Immature natural killer cell (primary cell): Measurements from ENCODE around the gene SORCS1. TPM values are rescaled to one million over a fixed set of nuclear protein-coding genes. Genes with fewer than 3 reads are reported as not detected.

Experiments used
- DNase-seq, 3 donors: peaks; one replicate each; pipeline ENCODE4 v3.0.0; 2022; ENCODE audit warnings: mixed read lengths in 1 of 3
- H3K27ac Mint-ChIP-seq, 6 donors: one replicate each; pipeline ENCODE4 v1.8.0; 2020; ENCODE audit warnings: mixed read lengths in 6 of 6, mild to moderate bottlenecking in 5 of 6, inconsistent platforms in 4 of 6, moderate library complexity in 3 of 6
- H3K27me3 Mint-ChIP-seq, 3 donors: one replicate each; pipeline ENCODE4 v1.8.0; 2020 to 2021; ENCODE audit warnings: low read depth in 3 of 3, mild to moderate bottlenecking in 3 of 3, mixed read lengths in 3 of 3, moderate library complexity in 3 of 3, inconsistent platforms in 1 of 3
- H3K36me3 Mint-ChIP-seq, 3 donors: one replicate each; pipeline ENCODE4 v1.8.0; 2020; ENCODE audit warnings: mixed read lengths in 3 of 3, inconsistent platforms in 2 of 3, mild to moderate bottlenecking in 2 of 3
- H3K4me1 Mint-ChIP-seq, 2 donors: one replicate each; pipeline ENCODE4 v1.8.0; 2020; ENCODE audit warnings: inconsistent platforms in 2 of 2, mild to moderate bottlenecking in 2 of 2, mixed read lengths in 2 of 2, moderate library complexity in 1 of 2
- H3K4me3 Mint-ChIP-seq, 5 donors: one replicate each; pipeline ENCODE4 v1.8.0; 2020; ENCODE audit warnings: mild to moderate bottlenecking in 5 of 5, mixed read lengths in 5 of 5, inconsistent platforms in 3 of 5, moderate library complexity in 3 of 5
- H3K9me3 Mint-ChIP-seq, 6 donors: one replicate each; pipeline ENCODE4 v1.8.0; 2020; ENCODE audit warnings: mild to moderate bottlenecking in 6 of 6, mixed read lengths in 6 of 6, inconsistent platforms in 4 of 6, moderate library complexity in 3 of 6
- polyA plus RNA-seq, 3 donors: library from polyadenylated mRNA; unstranded; fragments of 300-500 nt; fragmentation: Illumina TruSeq; gene quantifications; one replicate each; pipeline ENCODE4 v1.2.3, GENCODE V29; 2021

Gene SORCS1
- polyA plus RNA-seq, 3 donors from 2014 or later: not detected

- H3K36me3 Mint-ChIP-seq: no peaks in the 10 kb centered on the region
- no peak for DNase-seq
- no peak overlapping the region for H3K4me3 Mint-ChIP-seq
- H3K27me3 Mint-ChIP-seq: no peaks in the 10 kb centered on the region
- peaks cover 0 to 2% (median 0%) of the 10 kb centered on the region in 6 donors for H3K9me3 Mint-ChIP-seq
- no peaks in the 10 kb centered on the region for H3K4me1 Mint-ChIP-seq
- no peak overlapping the region for H3K27ac Mint-ChIP-seq
Measured at GRCh38 chr10:106615081-106615480, 549.4 kb downstream of the SORCS1 start.

GRCh38 chr10:106614293-106614692, 550.2 kb downstream of the SORCS1 start:
- H3K4me3 Mint-ChIP-seq: no peak overlapping the region
- no peaks in the 10 kb centered on the region for H3K4me1 Mint-ChIP-seq
- H3K9me3 Mint-ChIP-seq: peaks cover 0 to 2% (median 0%) of the 10 kb centered on the region in 6 donors
- H3K27ac Mint-ChIP-seq: no peak overlapping the region
- no peaks in the 10 kb centered on the region for H3K36me3 Mint-ChIP-seq
- DNase-seq: no peak
- no peaks in the 10 kb centered on the region for H3K27me3 Mint-ChIP-seq

GRCh38 chr10:106612381-106612780, 552.1 kb downstream of the SORCS1 start:
- Mint-ChIP-seq H3K27me3 (no peaks in the 10 kb centered on the region), H3K4me3 (no peak overlapping the region), H3K36me3 (no peaks in the 10 kb centered on the region), H3K27ac (no peak overlapping the region), H3K4me1 (no peaks in the 10 kb centered on the region), H3K9me3 (peaks cover 0 to 10% (median 1%) of the 10 kb centered on the region in 6 donors)
- DNase-seq: no peak

- DNase-seq: no peak
- no peak overlapping the region for H3K4me3 Mint-ChIP-seq
- H3K27ac Mint-ChIP-seq: no peak overlapping the region
- peaks cover 0 to 2% (median 0%) of the 10 kb centered on the region in 3 donors for H3K27me3 Mint-ChIP-seq
- no peaks in the 10 kb centered on the region for H3K36me3 Mint-ChIP-seq
- H3K4me1 Mint-ChIP-seq: no peaks in the 10 kb centered on the region
- peaks cover 0 to 8% (median 1%) of the 10 kb centered on the region in 6 donors for H3K9me3 Mint-ChIP-seq
Measured at GRCh38 chr10:106609470-106610266, 554.8 kb downstream of the SORCS1 start.

GRCh38 chr10:106608066-106608465, 556.4 kb downstream of the SORCS1 start:
- Mint-ChIP-seq H3K27ac (no peak overlapping the region), H3K36me3 (no peaks in the 10 kb centered on the region), H3K4me3 (no peak overlapping the region), H3K9me3 (peaks cover 0 to 8% (median 2%) of the 10 kb centered on the region in 6 donors), H3K4me1 (no peaks in the 10 kb centered on the region), H3K27me3 (peaks cover 0 to 2% (median 0%) of the 10 kb centered on the region in 3 donors)
- DNase-seq: no peak

- no peaks in the 10 kb centered on the region for H3K4me1 Mint-ChIP-seq
- no peaks in the 10 kb centered on the region for H3K36me3 Mint-ChIP-seq
- H3K9me3 Mint-ChIP-seq: peaks cover 0 to 10% (median 1%) of the 10 kb centered on the region in 6 donors
- H3K4me3 Mint-ChIP-seq: no peak overlapping the region
- H3K27ac Mint-ChIP-seq: no peak overlapping the region
- peaks cover 0 to 2% (median 0%) of the 10 kb centered on the region in 3 donors for H3K27me3 Mint-ChIP-seq
- DNase-seq: no peak
Measured at GRCh38 chr10:106595281-106595680, 569.2 kb downstream of the SORCS1 start.

- DNase-seq: no peak
- Mint-ChIP-seq H3K36me3 (no peaks in the 10 kb centered on the region), H3K27me3 (peaks cover 0 to 2% (median 0%) of the 10 kb centered on the region in 3 donors), H3K9me3 (peaks cover 0 to 16% (median 3%) of the 10 kb centered on the region in 6 donors), H3K4me3 (no peak overlapping the region), H3K4me1 (no peaks in the 10 kb centered on the region), H3K27ac (no peak overlapping the region)
Measured at GRCh38 chr10:106593876-106594275, 570.6 kb downstream of the SORCS1 start.

GRCh38 chr10:106592396-106592795, 572.1 kb downstream of the SORCS1 start:
- DNase-seq: no peak
- no peaks in the 10 kb centered on the region for H3K4me1 Mint-ChIP-seq
- H3K27me3 Mint-ChIP-seq: peaks cover 0 to 2% (median 0%) of the 10 kb centered on the region in 3 donors
- no peak overlapping the region for H3K4me3 Mint-ChIP-seq
- peaks cover 0 to 18% (median 3%) of the 10 kb centered on the region in 6 donors for H3K9me3 Mint-ChIP-seq
- H3K27ac Mint-ChIP-seq: no peak overlapping the region
- H3K36me3 Mint-ChIP-seq: no peaks in the 10 kb centered on the region

GRCh38 chr10:106582291-106582690, 582.2 kb downstream of the SORCS1 start:
- Mint-ChIP-seq H3K27ac (no peak overlapping the region), H3K4me1 (no peaks in the 10 kb centered on the region), H3K27me3 (peaks cover 0 to under 1% (median 0%) of the 10 kb centered on the region in 3 donors), H3K9me3 (peaks cover 0 to 5% (median 0%) of the 10 kb centered on the region in 6 donors), H3K36me3 (no peaks in the 10 kb centered on the region), H3K4me3 (no peak overlapping the region)
- DNase-seq: no peak

GRCh38 chr10:106577756-106578155, 586.8 kb downstream of the SORCS1 start:
- H3K36me3 Mint-ChIP-seq: no peaks in the 10 kb centered on the region
- DNase-seq: no peak
- H3K4me1 Mint-ChIP-seq: no peaks in the 10 kb centered on the region
- peaks cover 0 to 3% (median 0%) of the 10 kb centered on the region in 3 donors for H3K27me3 Mint-ChIP-seq
- no peak overlapping the region for H3K4me3 Mint-ChIP-seq
- H3K27ac Mint-ChIP-seq: no peak overlapping the region
- H3K9me3 Mint-ChIP-seq: peaks cover 0 to 5% (median under 1%) of the 10 kb centered on the region in 6 donors

- H3K27ac Mint-ChIP-seq: no peak overlapping the region
- H3K9me3 Mint-ChIP-seq: peaks cover 0 to 5% (median under 1%) of the 10 kb centered on the region in 6 donors
- H3K4me3 Mint-ChIP-seq: no peak overlapping the region
- DNase-seq: no peak
- no peaks in the 10 kb centered on the region for H3K4me1 Mint-ChIP-seq
- H3K36me3 Mint-ChIP-seq: no peaks in the 10 kb centered on the region
- H3K27me3 Mint-ChIP-seq: peaks cover 0 to 3% (median 0%) of the 10 kb centered on the region in 3 donors
Measured at GRCh38 chr10:106577266-106577665, 587.2 kb downstream of the SORCS1 start.

- no peak overlapping the region for H3K4me3 Mint-ChIP-seq
- no peaks in the 10 kb centered on the region for H3K36me3 Mint-ChIP-seq
- no peak overlapping the region for H3K27ac Mint-ChIP-seq
- H3K4me1 Mint-ChIP-seq: no peaks in the 10 kb centered on the region
- peaks cover 0 to 5% (median 0%) of the 10 kb centered on the region in 6 donors for H3K9me3 Mint-ChIP-seq
- no peak for DNase-seq
- peaks cover 0 to 3% (median 0%) of the 10 kb centered on the region in 3 donors for H3K27me3 Mint-ChIP-seq
Measured at GRCh38 chr10:106576534-106576933, 588.0 kb downstream of the SORCS1 start.

GRCh38 chr10:106573106-106573505, 591.4 kb downstream of the SORCS1 start:
- Mint-ChIP-seq H3K4me3 (no peak overlapping the region), H3K36me3 (no peaks in the 10 kb centered on the region), H3K4me1 (no peaks in the 10 kb centered on the region), H3K27me3 (peaks cover 0 to 3% (median 0%) of the 10 kb centered on the region in 3 donors), H3K27ac (no peak overlapping the region), H3K9me3 (peaks cover 0 to 5% (median 0%) of the 10 kb centered on the region in 6 donors)
- no peak for DNase-seq

GRCh38 chr10:106571192-106571946, 593.1 kb downstream of the SORCS1 start:
- no peaks in the 10 kb centered on the region for H3K36me3 Mint-ChIP-seq
- no peaks in the 10 kb centered on the region for H3K4me1 Mint-ChIP-seq
- H3K27ac Mint-ChIP-seq: no peak overlapping the region
- H3K27me3 Mint-ChIP-seq: no peaks in the 10 kb centered on the region
- H3K9me3 Mint-ChIP-seq: peaks cover 0 to 5% (median under 1%) of the 10 kb centered on the region in 6 donors
- no peak for DNase-seq
- no peak overlapping the region for H3K4me3 Mint-ChIP-seq
